ENCODE data around the gene TBC1D25.
"Not testable (repeated sequence)": the region's sequence is repeated elsewhere in the genome, so short reads cannot be mapped to it uniquely, and the experiment has no call there.

TBC1D25 gene

GRCh38 chrX:48516987-48517386 is 22.5 kb upstream of the TBC1D25 start:
- DNase-seq = no peak

- not testable (repeated sequence) for DNase-seq
Observed at GRCh38 chrX:48519481-48519880, 20.0 kb upstream of the TBC1D25 start.

GRCh38 chrX:48520455-48520854 is 19.1 kb upstream of the TBC1D25 start:
- no peak for DNase-seq

DNA sequence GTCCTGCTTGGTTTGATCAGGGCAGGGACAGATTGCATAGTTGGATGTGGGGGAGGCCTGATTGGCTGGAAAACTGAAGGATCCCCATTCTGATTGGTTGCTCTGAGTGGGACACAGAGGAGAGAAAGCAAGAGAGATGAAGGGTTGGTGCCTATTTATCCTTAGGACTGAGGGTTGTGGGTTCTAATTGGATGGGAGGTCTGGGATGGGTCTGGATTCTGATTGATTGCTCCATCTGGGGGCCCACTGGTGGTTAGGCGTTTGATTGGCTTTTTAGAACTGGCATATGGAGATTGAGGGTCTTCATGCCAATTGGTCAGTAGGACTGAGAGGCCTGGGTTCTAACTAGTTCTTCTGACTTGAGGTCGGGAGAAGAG is 18.6 kb upstream of the TBC1D25 start:
- no peak for DNase-seq

DNA sequence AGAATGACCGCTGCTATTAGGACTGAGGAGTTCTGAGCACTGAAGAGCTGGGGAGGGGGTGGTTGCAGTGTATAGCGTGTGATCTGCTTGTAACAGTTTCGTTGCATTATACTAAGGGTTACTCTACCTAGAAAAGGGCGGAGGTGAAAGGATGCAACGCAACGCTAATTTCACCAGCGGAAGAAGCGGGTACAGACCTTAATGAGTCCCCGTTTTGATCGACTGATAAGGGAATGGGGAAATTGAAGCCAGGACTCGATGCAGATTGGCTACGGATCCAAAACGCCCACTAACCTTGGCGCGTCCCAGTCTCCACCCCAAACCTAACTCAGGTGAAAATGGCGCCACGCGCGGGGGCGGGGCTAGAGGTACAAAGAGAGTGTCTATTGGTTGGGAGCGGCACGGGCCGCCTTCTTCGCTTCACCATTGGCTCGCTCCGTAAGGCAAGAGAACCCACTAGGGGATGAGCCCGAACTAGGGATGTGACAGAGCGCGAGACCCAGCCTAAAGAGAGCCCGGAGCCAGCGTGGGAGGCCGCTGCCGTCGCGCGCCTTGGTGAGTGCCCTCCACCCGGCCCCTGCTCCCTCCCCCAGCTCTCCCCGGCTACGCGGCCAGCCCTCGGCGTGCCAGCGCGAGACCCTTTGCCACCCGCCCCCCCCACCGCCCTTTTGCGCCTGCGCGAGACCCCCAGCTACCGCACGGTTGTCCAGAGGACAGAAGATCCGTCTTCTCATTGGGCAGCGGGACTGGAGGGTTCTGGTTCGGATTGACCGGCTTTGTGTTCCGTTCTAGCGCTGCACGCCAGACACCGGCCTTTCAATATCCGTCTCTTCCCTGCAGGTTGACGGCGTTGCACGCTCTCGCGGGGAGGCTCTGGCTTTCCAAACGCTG is 17.9 kb upstream of the TBC1D25 start, which contains the start of gene EBP:
Gene EBP, plus strand, starts transcription at position 456 of the 891 bp plus-strand sequence. CDS start 1,964 bp downstream, outside the sequence.
- DNase-seq = peak; percentile 92

DNA sequence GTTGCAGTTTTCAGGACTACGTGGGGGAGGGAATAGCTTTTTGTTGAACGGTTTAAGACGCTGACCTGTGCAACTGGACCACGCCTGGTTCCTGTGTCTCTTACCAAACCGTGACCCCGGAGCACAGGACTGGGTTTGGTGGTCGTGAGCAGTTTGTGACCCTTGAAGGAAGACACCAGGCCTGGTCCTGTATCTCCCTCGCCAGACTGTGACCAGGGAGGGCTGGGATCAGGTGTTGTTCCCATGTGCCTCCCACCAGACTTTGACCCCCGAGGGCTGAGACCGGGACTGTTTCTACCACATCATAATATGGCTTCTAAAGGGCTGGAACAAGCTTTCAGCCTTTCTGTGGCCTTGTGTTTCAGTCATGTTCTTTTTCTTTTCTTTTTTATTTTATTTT is 17.2 kb upstream of the TBC1D25 start:
- DNase-seq = no peak

GRCh38 chrX:48523682-48524081 is 15.8 kb upstream of the TBC1D25 start:
- DNase-seq = no peak

- DNase-seq = not testable (repeated sequence)
Observed at GRCh38 chrX:48525853-48526252, 13.7 kb upstream of the TBC1D25 start.

- DNase-seq = no peak
Observed at GRCh38 chrX:48530736-48531135, 8.8 kb upstream of the TBC1D25 start.

GRCh38 chrX:48531358-48531959 is 8.1 kb upstream of the TBC1D25 start:
- no peak for DNase-seq

DNA sequence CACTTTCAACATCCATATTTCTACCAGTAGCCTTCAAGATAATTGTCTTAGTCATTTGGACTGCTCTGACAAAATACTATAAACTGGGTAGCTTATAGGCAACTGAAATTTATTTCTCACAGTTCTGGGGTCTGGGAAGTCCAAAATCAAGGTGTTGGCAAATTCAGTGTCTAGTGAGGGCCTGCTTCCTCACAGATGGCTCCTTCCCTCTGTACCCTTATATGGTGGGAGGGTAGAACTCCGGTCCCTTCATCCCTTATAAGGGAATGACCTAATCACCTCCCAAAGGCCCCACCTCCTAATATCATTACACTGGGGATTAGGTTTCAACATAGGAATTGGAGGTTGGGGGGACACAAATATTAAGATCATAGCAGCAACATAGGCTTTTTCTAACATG is 7.4 kb upstream of the TBC1D25 start:
- DNase-seq = no peak

DNA sequence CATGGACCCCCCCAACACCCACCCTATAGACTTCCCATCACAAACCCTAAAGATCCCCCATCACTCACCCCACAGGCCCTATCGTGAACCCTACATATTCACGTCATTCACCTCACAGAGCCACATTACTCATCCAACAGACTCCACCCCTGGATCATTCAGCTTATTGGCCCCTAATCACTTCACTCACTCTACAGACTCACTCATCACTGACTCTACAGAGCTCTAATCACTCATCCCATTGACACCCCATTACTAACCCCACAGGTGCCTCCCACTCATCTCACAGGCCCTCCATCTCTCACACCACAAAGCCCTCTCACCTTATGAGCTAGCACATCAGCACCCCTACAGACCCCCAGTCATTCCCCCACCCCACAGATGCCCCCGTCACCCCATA is 6.3 kb upstream of the TBC1D25 start:
- DNase-seq = no peak

DNA sequence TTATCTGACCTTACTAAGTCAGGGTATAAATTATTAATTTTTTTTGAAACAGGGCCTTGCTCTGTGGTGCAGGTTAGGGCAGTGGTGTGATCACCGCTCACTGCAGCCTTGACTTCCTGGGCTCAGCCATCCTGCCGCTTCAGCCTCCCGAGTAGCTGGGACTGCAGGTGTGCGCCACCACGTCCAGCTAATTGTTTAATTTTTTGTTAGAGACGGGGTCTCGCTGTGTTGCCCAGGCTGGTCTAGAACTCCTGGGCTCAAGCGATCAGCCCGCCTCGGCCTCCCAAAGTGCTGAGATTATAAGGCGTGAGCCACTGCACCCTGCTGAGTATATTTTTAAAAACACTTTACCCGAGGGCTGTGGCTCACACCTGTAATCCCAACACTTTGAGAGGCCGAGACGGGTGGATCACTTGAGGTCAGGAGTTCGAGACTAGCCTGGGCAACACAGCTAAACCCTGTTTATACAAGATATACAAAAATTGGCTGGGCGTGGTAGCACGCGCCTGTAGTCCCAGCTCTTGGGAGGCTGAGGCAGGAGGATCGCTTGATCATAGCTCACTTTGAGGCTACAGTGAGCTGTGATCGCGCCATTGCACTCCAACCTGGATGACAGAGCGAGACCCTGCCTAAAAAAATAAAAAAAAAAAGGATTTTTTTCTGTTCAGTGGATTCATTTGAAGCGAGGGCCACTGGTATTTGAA is 721 bp upstream of the TBC1D25 start:
- DNase-seq = no peak

DNA sequence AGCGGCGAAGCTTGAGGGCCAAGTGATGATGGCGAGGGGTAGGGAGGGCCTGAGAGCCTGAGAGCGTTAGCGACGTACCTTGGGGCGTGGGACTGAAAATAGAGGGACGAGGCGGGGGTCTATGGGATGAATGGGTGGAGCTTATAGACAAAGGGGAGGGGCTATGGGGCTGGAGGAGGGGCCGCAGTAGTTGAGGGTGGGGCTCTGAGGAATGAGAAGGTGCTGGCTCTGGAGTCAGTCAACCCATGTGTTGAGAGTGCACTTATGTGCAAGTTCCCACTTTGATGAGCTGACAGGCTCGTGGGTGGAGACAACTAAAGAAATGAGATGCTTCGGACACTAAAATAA is 488 bp downstream of the TBC1D25 start:
- peak; percentile 43 for DNase-seq

DNA sequence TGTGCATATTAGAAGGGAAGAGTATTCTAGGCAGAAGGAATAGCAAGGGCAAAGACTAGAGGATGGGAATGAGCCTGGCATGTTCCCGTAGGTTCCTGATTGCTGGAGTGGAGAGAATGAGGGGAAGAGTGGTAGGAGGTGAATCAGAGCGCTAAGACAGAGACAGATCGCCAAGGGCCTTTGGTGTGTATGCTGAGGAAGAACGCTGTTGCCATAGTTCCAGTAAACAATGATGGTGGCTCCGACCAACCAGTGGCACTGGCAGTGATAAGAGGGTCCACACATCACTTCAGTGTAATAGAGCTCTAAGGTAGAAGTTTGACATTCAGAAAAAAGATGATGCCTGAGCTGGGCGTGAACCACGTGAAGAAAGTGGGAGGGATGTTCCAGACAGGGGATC is 966 bp downstream of the TBC1D25 start:
- no peak for DNase-seq

DNA sequence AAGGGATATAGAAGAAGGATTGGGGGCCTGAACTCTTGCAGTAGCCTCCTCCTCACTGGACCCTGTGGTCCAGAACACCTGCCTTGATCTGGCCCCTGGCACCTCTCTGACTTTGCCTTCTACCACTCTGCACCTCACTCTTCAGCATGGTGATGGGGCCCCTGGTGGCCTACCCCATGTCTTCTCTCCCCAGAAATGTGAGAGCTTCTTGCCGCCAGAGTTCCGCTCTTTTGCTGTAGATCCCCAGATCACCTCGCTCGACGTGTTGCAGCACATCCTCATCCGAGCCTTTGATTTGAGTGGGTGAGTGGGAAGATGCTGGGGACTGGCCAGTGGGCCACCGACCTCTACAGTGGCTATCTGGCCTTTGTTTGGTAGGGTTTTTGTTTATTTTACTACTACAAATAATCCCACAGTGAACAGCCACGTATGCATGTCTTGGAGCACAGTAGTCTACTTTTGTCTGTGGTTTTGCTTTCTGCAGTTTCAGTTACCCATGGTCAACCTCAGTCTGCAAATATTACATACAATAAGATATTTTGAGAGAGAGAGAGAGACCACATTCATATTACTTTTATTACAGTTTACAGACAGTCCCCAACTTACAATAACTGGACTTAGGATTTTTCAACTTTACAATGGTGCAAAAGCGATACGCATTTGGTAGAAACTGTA is 1.8 kb downstream of the TBC1D25 start:
- no peak for DNase-seq

DNA sequence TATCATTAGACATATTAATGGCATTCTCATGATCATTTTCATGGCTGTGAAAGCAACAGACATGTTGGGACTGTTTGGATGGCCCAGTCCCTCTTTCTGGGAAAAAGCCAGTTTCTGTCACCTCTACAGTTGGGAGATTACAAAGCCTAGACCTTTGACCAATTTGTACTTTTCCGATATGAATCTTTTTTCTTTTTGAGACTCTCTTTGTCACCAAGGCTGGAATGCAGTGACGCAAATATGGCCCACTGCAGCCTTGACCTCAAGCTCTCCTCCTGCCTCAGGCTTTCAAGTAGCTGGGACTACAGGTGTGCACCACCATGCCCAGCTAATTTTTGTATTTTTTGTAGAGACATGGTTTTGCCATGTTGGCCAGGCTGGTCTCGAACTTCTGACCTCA is 9.4 kb downstream of the TBC1D25 start:
- no peak for DNase-seq

DNA sequence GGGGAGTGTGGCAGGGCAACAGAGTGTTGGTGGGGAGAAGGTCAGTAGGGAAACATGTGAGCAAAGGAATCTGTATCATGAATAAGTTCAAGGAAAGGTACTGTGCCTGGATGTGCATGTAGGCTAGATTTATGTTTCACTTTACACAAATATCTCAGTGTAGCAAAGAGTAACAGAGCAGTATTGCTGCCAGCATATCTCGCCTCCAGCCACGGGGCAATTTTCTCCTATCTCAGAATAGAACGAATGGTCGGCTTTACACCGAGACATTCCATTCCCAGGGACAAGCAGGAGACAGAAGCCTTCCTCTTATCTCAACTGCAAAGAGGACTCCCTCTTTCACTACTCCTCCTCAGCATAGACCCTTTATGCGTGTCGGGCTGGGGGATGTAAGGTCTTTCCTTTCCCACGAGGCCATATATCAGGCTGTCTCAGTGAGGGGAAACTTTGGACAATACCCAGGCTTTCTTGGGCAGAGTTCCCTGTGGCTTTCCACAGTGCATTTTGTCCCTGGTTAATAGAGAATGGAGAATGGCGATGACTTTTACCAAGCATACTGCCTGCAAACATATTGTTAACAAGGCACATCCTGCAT is 16.3 kb downstream of the TBC1D25 start:
- DNase-seq = not testable (repeated sequence)

DNA sequence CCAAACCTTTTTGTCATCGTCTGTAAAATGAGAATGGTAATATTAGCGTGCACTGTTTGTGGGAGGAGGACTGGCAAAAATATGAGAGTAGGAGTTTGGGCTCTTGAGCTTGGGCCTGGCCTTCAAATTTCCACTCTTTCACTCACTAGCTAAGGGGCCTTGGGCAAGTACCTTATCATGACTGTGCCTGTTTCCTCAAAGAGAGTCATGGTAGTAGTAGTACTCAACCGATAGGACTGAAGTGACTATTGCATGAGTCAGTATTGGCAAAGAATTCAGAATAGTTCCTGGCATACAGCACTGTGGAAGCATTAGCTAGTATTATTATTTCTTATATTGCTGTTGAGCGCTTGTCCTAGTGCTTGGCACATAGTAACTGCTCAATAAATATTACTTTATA is 18.8 kb downstream of the TBC1D25 start:
- no peak for DNase-seq

DNA sequence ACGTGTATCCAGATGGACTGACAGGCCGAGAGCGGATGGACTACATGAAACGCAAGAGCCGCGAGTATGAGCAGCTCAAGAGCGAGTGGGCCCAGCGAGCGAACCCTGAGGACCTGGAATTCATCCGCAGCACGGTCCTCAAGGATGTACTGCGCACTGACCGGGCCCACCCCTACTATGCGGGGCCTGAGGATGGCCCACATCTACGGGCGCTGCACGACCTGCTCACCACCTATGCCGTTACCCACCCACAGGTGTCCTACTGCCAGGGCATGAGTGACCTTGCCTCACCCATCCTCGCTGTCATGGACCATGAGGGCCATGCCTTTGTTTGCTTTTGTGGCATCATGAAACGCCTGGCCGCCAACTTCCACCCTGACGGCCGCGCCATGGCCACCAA is 20.1 kb downstream of the TBC1D25 start:
- DNase-seq = no peak

DNA sequence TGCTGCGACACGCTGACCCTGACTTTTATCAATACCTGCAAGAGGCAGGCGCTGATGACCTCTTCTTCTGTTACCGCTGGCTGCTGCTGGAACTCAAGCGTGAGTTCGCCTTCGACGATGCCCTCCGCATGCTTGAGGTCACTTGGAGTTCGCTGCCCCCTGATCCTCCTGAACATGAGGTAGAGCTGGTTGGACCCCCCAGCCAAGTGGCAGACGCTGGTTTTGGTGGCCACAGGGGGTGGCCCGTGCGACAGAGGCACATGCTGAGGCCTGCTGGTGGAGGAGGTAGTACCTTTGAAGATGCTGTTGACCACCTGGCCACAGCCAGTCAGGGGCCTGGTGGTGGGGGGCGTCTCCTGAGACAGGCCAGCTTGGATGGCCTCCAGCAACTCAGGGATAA is 20.5 kb downstream of the TBC1D25 start:
- DNase-seq = no peak

GRCh38 chrX:48560681-48561080 is 21.2 kb downstream of the TBC1D25 start:
- DNase-seq = no peak

DNA sequence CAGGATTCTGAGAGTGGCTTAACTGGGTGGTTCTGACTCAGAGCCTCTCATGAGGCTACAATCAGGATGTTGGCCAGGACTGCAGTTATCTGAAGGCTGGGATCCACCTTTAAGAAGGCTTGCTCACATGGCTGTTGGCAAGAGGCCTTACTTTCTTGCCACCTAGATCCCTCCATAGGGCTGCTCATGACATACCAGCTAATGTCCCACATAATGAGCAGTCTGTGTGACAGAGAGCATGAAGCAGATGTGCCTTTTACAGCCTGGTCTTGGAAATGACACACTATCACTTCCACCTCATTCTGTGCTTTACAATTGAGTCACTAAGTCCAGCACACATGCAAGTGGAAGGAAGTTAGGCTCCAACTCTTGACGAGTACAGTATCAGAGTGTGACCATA is 30.4 kb downstream of the TBC1D25 start:
- DNase-seq = no peak
